Kidney capillary endothelial cell (primary cell): ENCODE results near the gene PDZK1IP1.
"Not testable (repeated sequence)": the region's sequence is repeated elsewhere in the genome, so short reads cannot be mapped to it uniquely, and the experiment has no call there.

Experiments used
- DNase-seq: peaks from one replicate; pipeline ENCODE4 v3.0.0-alpha.2; 2018; ENCODE audit warnings: low spot score

PDZK1IP1 gene

DNA sequence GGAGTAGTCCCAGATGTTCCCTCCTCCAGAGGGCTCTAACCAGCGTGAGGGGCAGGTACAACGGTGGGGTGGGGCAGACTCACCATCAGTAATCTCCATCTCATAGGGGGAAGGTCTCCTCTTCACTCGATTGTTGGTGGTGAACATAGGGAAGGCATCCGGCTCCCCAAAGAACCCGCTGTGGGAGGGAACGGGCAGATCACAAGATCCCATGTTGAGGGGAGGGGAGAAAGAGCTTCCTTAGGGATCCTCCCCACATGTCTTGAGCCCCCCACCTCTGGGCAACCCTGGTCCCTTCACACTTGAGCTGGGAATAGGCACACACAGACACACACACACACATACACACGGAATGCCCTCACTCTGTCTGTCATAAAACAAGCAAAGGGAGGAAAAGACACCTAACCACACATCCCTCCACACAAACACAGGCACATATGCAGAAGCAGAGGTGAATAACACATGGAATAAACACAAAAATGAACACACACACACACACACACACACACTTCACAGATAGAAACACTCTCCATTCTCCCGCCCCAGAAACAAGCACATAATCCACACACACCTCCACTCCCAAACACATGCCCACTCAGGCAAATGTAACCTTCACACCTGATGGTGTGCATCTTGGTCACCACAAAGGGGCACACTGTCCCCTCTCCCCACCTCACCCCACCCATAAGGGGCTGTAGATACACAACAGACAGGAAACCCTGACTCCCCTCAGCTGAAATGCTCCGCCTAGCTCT, 34.3 kb upstream of the PDZK1IP1 start:
- no peak for DNase-seq

DNA sequence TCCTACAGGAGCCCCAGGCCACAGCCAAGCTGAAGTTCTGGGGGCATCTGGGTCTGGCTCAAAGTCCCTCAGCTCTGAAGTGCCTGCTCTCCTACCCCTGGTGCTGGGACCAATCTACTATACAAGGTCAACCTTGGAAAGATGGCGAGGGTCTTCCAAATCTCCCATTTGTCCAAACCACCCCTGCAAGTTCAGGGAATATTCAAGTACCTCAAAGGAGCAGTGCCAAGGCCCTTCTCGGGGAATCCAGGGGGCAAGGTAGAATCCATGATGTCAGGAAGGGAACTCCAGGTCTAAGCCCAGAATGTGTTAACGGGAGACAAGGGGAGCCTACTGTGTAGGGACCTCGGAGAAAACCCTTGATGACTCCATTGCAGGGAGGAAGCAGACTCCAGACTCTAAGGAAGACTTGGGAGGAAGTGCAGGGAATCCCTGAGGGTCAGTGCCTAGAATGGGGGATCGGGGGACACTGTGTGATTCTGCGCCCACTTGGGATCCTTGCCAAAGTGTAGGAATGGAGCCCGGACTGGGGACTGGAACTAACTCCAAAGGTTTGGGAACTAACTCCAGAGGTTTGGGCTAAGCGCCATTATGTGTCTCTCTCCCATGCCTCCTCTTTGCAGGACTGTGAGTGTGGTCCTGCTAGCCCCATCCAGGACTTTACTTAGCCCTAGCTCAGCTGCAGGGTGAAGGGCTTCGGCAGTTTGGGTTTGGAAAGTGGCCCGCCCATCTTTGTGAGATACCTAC, 33.5 kb upstream of the PDZK1IP1 start:
- DNase-seq: no peak

DNA sequence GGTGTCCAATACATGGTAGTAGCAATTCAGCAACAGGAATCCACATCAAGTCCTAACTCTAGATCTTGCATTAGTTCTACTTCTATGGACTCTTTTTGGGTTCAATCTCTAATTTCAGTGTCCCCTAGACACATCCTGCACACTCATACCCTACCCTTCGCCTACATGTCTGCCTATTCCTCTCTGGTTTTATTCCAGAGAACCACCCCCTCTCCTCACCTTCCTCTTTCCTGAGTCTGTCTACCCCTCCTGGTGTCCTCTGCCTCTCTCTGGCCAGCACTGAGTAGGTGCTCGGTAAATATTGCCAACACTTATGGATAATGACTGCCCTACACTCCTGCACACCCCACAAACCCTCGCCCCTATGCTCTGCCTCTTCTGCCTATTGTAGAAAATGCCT, 32.6 kb upstream of the PDZK1IP1 start:
- no peak for DNase-seq

DNA sequence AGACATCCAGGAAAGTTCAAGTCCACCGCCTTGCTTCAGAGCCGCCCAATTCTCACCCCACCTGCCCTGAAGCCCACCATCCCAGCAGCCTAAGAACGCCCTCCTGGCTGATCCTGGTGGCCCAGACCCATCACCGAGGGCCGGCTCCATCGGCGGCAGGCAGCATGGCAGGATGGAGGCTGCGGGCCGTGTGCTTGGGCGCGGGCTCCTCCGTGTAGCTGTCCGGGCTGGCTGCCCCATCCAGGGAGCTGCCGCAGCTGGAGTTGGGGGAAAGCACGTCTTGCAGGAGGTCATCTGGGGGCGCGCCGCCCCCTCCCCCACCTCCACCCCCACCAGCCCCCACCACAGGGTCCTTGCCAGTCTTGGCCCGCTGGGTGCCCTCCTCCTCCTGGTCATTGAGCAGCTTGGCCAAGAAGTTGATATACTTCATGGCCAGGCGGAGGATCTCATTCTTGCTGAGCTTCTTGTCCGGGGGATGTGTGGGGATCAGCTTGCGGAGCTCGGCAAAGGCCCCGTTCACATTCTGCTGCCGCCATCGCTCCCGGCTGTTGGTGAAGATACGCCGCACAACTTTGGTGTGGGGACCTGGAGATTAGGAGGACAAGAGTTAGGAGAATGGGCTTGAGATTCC, 29.9 kb upstream of the PDZK1IP1 start:
- no peak for DNase-seq

DNA sequence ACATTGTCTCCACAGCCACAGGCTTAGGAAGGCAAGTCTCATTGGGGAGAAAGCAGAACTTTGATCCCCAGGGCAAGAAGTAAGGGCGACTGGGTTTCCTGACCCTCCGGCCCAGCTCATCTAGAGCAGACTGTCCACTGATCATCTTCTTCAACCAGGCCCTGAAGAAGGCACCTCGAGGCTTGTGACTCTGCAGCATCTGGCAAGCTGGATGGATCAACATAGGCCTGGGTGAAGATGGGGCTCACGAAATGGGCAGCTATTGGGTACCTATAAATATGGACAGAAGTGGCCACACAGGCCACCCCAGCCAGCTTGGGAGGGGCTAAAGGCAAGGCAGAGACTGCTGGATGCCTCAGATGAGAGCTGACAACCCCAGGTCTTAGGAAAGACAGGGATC, 29.2 kb upstream of the PDZK1IP1 start:
- DNase-seq: no peak

DNA sequence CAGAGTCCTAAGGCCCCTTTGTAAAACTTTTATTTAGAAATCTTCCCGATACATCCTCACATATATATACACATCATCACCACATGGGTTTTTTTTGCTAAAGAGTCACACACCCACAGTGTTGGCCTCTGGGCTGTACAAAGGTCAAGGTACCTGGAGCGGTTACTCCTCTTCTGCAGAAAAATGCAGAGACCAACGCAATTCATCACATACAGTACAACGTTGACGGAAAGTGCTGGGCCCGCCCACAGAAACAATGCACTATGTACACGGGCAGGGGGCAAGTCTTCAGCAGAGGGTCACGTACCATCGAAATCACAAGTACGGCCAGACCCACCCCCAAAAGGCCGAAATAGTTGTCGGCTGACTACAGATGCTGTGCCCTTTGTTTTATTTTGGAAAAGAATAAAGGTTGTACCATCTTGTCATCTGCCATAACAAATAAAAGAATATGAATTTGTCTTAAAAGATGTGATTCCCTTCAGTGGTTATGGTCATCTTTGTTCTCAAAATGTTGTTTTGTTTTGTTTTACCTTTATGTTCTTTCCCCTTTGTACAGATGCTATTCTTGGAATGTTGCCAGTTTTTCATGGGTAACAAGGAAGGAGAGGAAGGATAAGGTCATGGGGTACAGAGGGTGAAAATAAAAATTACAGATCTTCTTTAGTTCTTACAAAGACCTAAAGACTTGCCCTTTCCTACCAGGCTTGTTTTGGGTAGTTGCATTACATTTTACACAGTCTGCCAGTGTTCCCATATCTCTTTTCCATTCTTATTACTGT, 26.6 kb upstream of the PDZK1IP1 start:
- no peak for DNase-seq

DNA sequence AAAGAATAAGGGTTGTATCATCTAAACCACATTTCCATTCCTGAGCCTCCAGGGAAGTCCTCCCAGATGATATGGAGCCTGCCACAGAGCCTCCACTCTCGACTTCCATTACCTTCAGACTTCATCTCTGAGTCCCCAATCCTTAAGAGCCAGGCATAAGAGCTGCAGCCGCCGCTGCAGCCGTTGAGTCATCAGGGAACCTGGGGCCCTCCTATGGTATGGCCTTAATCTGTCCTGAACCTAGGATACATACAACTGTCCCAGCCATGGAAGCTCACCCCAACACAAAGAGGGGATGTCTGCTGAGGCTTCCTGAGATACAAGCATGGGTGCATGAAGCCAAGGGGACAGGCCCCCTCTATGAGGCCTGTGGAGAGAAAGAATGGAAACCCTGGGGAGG, 25.9 kb upstream of the PDZK1IP1 start:
- no peak for DNase-seq

DNA sequence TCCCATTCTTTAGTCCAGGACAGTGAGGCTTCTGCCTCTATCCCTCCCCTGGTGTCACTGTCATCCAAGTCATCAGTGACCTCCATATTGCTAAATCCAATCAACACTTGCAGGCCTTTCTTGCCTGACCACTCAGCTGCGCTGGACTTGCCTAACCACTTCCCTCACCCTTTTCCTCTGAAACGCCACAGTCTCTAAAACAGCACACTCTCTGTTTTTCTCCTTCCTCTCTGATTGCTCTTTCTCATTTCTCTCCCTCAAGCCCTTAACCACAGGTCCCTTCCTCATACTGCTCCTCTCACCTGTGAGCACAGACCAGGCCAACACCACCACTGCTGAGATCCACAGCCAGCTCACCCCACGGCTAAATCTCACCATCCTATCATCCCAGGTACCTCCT, 24.7 kb upstream of the PDZK1IP1 start:
- DNase-seq: no peak

DNA sequence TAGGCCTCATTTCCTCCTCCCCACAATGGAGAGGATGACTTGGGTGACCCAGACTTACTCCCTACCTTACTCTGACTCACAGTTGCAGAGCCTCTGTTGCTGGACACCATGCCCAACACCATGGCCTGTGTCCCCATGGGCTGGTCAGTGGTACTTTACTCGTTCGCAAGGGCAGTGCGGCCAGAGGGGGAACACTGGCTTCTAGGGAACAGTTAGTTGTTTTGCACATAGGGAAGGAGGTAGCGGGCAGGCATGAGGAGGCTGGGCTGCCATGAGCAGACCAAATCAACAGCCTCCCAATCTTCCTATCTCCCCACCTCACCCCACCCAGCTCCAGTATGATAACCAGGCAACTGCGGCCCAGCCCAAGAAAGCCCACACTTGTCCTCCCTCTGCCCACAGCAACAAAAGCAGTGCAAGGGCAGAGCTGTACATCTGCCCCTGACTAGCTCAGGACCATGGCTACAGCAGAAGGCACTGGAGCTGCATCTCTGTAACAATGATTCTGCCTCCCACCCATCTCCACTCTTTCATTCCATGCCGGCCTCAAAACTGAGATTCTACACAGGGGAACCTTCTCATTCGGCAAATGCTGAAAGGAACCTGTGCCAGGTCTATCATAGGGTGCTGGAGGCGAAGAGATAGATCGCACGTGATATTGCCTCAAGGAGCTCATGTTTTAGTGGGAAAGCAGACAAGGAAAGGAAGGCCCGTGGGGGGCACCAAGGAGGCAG, 23.6 kb upstream of the PDZK1IP1 start:
- DNase-seq: no peak

DNA sequence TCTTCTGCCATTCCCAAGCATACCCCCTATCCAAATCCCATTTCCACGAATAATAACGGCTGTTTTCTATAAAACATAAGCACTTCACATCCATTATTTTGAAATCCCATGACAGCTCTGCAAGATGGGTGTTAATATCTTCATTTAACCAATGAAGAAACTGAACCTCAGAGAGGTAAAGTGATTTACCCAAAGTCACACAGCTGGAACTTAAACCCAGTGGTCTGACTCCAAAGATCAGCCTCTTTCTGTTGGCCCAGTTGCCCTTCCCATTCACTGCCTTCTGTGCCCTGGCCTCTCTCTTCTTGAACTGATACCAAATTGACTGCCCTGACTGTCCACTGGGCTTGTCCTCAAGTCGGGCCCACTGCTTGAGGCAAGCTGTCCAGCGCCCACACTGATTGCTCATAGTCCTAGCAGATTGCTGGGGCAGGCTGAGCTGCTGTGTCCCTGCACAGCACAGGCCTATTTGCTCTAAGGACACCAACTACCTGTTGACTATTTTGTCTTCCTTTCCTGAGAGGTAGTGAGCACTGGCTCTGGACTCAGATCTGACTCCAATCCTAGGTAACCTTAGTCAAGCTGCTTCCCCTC, 22.9 kb upstream of the PDZK1IP1 start:
- no peak for DNase-seq

DNA sequence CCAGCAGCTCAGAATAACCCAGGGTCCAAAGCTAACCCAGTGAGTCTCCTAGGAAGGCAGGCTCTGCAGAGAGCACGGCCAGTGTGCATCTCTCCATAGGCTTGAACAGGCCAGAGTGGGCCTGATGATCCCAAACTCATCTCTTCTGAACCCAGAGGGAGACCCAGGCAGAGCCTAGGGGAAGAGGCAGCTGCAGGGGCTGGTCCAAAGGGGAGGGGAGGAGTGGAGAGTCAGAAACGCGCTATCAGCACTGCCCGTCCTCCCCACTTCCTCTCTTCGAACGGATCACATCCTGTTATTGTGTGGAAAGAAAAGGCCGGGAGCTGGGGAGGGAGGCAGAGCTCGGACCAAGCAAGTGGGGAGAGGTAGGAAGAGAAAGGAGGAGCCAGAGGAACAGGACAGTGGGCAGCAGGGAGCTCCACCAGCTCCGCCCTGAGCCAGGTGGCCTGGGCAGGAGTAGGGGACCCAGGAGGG, 22.0 kb upstream of the PDZK1IP1 start:
- DNase-seq: no peak

DNA sequence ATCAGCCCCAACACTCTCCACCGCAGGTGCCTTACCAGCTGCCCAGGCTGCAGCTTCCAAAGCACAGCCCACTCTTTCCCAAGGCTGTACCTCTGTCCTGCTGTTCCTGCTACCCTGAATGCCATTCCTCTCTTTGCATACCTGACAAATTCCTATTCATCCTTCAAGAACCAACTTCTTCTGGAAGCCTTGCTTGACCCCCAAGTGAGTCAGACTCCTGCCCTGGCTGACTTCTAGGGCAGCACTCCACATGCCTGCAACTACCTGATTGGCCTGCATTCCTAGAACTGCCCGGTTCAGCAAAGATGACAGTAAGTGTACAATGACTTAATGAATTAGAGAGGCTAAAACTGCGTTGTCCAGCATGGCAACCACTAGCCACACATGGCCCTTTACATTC, 20.8 kb upstream of the PDZK1IP1 start:
- DNase-seq: no peak

DNA sequence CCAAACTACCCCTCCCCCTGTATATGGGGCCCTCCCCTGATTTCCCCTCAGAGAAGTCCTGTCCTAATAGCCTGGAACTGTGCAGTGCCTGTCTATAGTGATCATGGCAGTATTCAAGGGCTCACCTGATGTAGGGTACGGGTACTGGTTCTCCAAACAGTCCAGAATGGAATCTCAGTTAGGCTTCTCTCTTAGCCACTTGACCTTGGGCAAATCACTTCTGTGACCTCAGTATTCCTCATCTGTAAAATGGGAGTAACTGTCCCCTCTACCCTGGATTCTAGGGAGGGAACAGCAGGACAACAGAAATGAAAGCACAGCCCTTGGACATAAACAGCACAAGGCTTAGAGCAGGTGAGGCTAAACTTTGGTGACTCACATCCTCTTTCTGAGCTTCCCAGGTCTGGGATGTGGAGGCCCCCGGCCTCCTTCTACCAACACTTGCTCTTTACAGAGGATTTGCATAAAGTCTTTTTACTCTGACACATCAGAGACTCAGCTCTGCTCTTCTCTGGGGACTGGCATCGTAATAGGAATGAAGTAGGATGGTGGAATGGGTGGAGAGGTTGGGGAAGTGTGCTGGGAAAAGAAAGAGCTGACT, 20.0 kb upstream of the PDZK1IP1 start:
- DNase-seq: no peak

DNA sequence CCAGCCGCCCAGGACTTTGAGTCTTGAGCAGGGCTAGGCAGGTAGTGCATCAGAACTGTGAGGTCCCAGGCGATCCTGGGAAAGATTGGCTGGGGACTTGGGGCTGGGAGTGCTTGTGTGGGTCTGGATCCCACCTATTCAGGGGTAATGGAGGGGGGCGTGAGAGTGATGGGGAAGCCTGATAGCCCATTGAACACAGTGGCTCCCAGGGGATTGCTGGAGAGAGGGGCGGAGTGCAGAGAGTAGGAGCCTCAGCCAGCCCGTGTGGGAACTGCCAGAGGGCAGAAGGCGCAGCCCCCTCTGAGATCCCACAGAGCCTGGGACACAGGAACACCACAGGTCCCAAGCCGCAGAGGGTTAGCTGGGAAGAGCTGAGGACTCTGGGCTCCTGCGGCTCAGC, 19.3 kb upstream of the PDZK1IP1 start:
- no peak for DNase-seq

DNA sequence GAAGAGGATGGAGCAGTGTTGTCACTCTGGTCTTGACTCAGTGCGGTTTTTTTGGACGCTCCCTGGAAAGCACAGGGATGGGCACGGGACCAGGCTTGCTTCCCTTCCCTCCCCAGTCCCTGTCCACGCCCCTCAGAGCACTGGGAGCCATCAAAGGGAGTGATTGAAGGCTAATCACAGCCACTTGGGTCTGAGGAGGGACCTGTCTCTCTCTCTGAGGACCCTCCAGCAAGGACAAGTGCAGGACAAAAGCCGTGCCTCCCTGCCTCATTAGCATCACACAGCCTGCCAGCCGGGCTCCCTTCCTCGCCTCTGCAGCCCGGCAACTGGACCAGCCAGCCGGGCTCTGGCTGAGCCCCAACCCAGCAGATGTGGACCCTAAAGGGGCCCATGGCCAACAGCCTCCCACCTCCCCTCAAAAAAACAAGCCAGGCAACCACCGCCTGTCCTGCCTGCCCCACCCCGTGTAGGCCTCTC, 18.6 kb upstream of the PDZK1IP1 start:
- DNase-seq: no peak

DNA sequence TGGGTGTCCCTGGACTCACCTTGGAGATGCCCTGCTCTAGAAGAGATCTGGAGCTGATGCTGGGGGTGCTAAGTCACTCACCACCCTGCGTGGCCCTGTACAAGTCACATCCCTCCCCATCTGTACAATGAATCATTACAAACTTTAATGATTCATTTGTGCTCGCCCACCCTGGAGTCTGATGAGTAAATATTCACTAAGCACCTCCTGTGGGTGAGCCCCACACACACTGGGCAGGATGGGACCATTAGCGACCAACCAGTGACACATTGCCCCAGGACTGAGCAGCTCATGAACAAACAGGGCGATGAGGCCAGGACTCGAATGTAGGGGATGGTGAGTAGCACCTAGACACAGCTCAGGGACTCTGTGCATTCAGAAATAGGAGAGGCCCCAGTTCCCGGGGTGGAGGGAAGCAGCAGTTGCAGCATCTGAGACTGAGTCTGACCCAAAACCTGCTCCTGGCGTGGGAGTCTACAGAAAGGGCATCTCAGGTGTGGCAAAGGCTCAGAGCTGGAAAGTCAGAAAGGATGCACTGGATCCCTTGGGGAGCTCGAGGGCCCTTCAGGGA, 18.1 kb upstream of the PDZK1IP1 start:
- DNase-seq: no peak

DNA sequence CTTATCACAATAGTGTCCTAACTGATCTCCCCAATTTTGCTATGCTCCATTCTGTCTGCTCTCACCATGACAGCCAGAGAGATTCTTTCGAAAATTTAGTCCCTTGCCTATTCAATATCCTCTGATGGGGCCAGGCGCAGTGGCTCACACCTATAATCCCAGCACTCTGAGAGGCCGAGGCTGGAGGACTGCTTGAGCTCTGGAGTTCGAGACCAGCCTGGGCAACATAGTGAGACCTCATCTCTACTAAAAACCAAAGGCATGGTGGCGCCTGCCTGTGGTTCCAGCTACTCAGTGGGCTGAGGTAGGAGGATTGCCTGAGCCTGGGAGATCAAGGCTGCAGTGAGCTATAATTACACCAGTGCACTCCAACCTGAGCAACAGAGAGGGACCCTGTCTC, 16.1 kb upstream of the PDZK1IP1 start:
- no peak for DNase-seq

DNA sequence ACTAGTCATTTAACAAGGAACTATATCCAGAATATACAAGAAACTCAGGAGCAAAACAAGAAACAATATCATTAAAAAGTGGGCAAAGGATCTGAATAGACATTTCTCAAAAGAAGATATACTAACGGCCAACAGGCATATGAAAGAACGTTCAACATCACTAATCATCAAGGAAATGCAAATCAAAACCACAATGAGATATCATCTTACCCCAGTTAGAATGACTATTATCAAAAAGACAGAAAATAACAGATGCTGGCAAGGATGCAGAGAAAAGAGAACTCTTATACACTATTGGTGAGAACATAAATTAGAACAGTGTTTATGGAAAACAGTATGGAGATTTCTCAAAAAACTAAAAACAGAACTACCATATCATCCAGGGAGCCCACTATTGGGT, 13.7 kb upstream of the PDZK1IP1 start:
- DNase-seq: not testable (repeated sequence)

DNA sequence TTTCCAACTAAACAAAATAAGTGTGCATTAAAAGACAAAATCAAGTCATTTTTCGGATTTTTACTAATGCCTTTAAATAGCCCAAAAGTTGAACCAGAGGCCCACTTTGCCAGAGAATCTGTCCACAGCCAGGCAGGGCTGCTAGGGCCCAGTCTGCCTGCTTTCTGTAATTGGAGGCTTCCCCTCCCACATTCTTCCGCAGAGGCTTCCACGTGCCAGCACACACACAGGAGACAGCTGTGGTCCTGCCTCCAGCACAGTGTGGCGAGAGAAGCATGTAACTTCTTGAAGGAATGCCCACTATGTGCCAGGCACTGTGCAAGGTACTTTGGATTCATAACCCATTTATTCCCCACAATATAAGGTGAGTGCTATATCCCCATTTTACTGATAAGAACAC, 11.3 kb upstream of the PDZK1IP1 start:
- DNase-seq: no peak

DNA sequence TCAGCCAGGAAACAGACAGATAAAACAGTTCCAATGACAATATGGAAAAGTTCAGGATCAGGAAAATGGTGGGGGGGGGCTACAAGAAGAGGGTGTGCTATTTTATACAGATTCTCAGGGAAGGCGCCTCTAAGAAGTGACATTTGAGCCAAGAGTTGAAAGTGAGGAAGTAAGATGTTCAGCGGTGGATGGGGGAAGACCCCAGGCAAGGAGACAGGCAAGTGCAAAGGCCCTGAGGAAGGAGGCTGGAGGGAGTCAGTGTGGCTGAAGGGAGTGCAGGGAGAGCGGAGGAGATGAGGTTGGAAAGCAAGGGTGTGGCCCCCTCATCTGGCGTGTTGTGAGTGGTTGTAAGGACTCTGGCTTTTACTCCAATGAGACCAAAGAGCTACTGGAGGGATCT, 8.4 kb upstream of the PDZK1IP1 start:
- no peak for DNase-seq
